ENCODE results near the gene GLRX.

The GLRX gene

DNA sequence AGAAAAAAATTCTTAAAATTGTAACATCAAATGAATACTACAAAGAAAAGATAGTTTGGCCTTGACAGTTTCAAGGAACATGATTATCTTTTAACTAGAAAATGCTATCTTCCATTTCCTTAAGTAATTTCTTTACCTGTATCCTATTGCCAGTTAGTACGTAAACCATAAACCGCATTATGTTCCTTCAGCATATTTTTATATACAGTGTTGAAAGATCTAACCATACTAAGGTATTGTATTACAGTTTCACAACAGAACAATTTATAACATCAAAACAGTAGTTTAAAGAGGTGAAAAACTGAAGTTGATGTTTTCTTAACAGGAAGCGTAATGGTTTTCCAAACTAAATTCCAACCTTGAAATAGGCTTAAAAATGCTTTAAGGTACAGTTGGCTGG, 45.1 kb downstream of the GLRX start:
- DNase-seq, result no peak

GRCh38 chr5:95773335-95774059, 49.0 kb downstream of the GLRX start:
- no peak for DNase-seq

GRCh38 chr5:95771892-95772291, 50.6 kb downstream of the GLRX start:
- DNase-seq, result no peak

GRCh38 chr5:95770830-95771708, 51.5 kb downstream of the GLRX start:
- DNase-seq, result no peak

GRCh38 chr5:95768731-95769130, 53.8 kb downstream of the GLRX start:
- no peak for DNase-seq

- DNase-seq, result no peak
These were observed 58.6 kb downstream of the GLRX start for GRCh38 chr5:95763941-95764340.

Measured in stimulated activated CD4-positive, alpha-beta T cell treated with anti-CD3 and anti-CD28 coated beads, Interleukin-2, amount 100 ng/mL, for 24 hours (primary cell).